Skeletal muscle satellite cell (primary cell): ENCODE measurements around the gene FAM227B.
"Not testable (repeated sequence)": the region's sequence is repeated elsewhere in the genome, so short reads cannot be mapped to it uniquely, and the experiment has no call there.

Source experiments
- H3K27me3 ChIP-seq: 2 replicates; pipeline ENCODE4 v1.7.0; 2013; ENCODE audit warnings: low read length; ENCODE audit not compliant: control insufficient read depth, insufficient read depth
- H3K36me3 ChIP-seq: 2 replicates; pipeline ENCODE4 v1.7.0; 2013; ENCODE audit warnings: mild to moderate bottlenecking, control low read depth, low read length; ENCODE audit not compliant: insufficient read depth
- H3K4me1 ChIP-seq: 2 replicates; pipeline ENCODE4 v1.7.0; 2013; ENCODE audit warnings: low read length; ENCODE audit not compliant: control insufficient read depth, insufficient read depth
- H3K4me2 ChIP-seq: 2 replicates; pipeline ENCODE4 v1.7.0; 2013; ENCODE audit warnings: mild to moderate bottlenecking, low read length
- H3K4me3 ChIP-seq: 2 replicates; pipeline ENCODE4 v1.7.0; 2013; ENCODE audit warnings: low read length
- H3K9ac ChIP-seq: 2 replicates; pipeline ENCODE4 v1.7.0; 2013; ENCODE audit warnings: mild to moderate bottlenecking, low read depth, low read length, moderate library complexity
- H3K9me3 ChIP-seq: replicated peaks from 2 replicates; pipeline ENCODE4 v1.7.0; 2013; ENCODE audit warnings: mild to moderate bottlenecking, control low read depth, low read length

The FAM227B gene

DNA sequence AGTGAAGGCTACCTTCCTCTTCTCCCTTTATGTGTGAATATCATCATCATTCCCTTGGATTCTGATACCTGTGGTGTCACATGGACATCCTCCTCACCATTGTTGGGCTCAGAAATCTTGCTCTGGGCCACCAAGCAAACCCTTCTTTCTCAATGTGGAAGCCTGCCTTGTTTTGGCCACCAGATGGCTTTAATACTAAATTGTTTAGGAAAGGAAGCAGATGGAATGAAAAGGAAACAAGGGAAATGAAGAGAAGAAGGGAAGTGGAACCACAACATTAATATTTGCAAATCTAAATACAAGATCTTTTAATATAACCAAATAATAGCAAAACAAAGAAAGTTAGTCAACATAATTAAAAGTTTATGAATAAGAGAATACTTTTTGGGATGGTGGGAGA is 14.0 kb downstream of the FAM227B start:
- Histone ChIP-seq H3K36me3 (no peaks in the 10 kb centered on the region), H3K9me3 (no peaks in the 10 kb centered on the region), H3K4me2 (no peak overlapping the region), H3K9ac (no peak overlapping the region), H3K4me3 (no peak overlapping the region), H3K4me1 (no peaks in the 10 kb centered on the region), H3K27me3 (no peaks in the 10 kb centered on the region)

DNA sequence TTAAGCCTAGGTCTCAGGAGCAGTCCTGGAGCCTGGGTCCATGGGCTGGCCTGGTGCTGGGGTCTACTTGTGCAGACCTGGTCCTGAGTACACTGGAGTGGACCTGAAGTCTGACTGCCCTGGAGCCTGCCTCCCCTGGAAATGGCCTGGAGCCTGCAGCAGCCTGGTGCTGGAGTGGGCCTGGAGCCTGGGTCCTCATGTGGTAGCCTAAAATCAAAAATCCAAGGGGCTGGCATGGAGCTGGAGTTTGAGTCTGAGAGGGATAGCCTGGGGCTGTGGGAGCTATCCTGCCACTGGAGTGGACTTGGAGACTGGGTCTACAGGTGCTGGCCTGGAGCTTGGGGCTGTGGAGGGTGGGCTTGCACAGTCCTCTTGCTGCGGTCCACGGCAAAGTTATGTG is 15.0 kb downstream of the FAM227B start:
- Histone ChIP-seq H3K9me3 (no peaks in the 10 kb centered on the region), H3K27me3 (no peaks in the 10 kb centered on the region), H3K4me2 (no peak overlapping the region), H3K4me1 (no peaks in the 10 kb centered on the region), H3K9ac (no peak overlapping the region), H3K4me3 (no peak overlapping the region), H3K36me3 (no peaks in the 10 kb centered on the region)

DNA sequence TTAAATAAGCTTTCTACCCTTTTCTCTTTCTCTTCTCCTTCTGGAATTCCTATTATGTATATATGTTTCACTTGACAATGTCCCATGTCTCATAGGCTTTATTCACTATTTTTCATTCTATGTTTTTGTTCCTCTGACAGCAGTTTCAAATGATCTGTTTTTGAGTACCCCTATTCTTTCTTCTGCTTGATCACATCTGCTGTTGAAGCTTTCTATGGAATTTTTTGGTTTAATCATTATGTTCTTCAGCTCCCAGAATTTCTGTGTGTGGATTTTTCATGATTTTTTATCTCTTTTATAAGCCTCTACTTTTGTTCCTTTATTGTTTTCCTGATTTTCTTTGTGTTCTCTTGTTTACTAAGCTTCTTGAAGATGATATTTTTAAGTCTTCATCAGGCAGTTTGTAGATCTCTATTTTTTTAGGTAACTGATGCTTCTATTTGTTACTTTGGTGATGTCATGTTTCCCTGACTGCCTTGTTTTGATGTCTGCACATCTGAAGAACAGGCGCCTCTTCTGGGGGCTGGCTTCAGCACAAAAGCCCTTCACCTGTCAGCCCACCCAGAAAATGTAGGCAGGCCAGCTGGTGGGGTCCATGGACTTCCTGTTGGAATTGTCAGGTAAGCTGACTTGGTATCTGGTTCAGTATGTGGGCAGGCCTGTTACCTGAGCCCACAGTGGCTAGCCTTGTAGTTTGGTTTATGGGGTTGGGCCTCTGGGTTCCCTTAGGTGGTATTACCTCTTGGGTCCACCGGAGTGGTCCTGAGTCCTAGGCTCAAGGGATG is 15.8 kb downstream of the FAM227B start:
- Histone ChIP-seq H3K27me3 (no peaks in the 10 kb centered on the region), H3K4me3 (no peak overlapping the region), H3K9ac (no peak overlapping the region), H3K9me3 (no peaks in the 10 kb centered on the region), H3K4me2 (no peak overlapping the region), H3K36me3 (no peaks in the 10 kb centered on the region), H3K4me1 (no peaks in the 10 kb centered on the region)

DNA sequence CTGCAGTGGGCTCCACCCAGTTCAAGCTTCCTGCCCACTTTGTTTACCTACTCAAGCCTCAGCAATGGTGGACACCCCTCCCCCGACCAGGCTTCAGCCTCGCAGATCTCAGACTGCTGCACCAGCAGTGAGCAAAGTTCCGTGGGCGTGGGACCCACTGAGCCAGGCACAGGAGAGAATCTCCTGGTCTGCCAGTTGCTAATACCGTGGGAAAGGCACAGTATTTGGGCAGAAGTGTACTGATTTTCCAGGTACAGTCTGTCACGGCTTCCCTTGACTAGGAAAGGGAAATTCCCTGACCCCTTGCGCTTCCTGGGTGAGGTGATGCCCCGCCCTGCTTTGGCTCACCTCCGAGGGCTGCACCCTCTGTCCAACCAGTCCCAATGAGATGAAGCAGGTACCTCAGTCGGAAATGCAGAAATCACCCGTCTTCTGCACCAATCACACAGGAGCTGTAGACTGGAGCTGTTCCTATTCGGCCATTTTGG is 27.7 kb downstream of the FAM227B start:
- H3K9ac ChIP-seq, H3K36me3 ChIP-seq, H3K4me2 ChIP-seq, H3K27me3 ChIP-seq, H3K4me3 ChIP-seq, H3K9me3 ChIP-seq, H3K4me1 ChIP-seq: not testable (repeated sequence)

DNA sequence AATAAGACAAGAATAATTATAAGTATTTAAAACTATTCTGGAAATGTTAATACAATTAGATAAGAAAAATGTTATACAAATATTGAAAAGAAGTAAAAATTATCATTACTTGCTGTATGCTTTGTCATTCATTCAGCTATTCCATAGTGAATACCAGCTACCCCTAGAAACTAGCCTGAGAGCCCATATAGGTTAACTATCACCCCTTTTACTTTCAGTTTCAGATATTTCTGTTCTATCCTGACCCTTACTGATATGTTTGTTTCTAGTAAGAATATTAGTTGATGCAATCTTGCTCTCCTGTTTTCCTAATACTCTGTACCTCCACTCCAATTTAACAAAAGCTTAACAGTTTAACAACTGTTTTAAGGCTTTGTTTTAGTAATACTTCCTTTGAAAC is 31.6 kb downstream of the FAM227B start:
- no peaks in the 10 kb centered on the region for H3K27me3 ChIP-seq
- H3K4me3 ChIP-seq = no peak overlapping the region
- H3K9ac ChIP-seq = no peak overlapping the region
- no peaks in the 10 kb centered on the region for H3K36me3 ChIP-seq
- H3K4me1 ChIP-seq = no peaks in the 10 kb centered on the region
- H3K4me2 ChIP-seq = no peak overlapping the region
- no peaks in the 10 kb centered on the region for H3K9me3 ChIP-seq

DNA sequence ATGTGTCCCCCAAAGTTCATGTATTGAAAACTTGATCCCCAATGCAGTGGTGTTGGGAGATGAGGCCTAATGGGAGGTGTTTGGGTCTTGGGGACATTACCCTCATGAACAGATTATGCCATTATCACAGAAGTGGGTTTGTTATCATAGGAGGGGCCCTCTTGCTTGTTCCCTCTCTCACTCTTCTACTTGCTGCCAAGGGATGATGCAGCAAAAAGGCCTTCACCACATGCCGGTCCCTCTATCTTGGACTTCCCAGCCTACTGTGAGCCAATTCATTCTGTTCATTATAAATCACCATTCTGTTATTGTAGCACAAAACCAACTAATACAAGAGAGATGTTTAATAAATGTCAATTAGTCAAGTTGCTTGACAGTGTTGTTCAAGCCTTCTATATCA is 47.2 kb downstream of the FAM227B start:
- Histone ChIP-seq H3K4me1 (no peaks in the 10 kb centered on the region), H3K27me3 (no peaks in the 10 kb centered on the region), H3K4me3 (no peak overlapping the region), H3K9ac (no peak overlapping the region), H3K36me3 (no peaks in the 10 kb centered on the region), H3K4me2 (no peak overlapping the region), H3K9me3 (no peaks in the 10 kb centered on the region)

DNA sequence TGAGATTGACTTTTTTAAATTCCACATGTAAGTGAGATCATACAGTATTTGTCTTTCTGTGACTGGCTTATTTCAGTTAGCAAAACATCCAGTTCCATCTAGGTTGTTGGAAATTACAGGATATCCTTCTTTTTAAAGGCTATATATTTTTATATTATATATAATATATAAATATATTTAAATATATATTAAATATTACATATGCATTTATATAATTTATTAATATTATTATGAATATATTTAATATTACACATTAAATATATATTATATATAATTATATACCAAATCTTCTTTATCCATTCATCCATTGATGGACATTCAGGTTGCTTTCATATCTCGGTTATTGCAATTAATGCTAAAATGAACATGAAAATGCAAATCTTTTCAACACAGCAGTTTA is 49.9 kb downstream of the FAM227B start:
- H3K4me3 ChIP-seq = no peak overlapping the region
- no peaks in the 10 kb centered on the region for H3K9me3 ChIP-seq
- H3K4me1 ChIP-seq = no peaks in the 10 kb centered on the region
- H3K4me2 ChIP-seq = no peak overlapping the region
- H3K36me3 ChIP-seq = no peaks in the 10 kb centered on the region
- no peak overlapping the region for H3K9ac ChIP-seq
- H3K27me3 ChIP-seq = no peaks in the 10 kb centered on the region

DNA sequence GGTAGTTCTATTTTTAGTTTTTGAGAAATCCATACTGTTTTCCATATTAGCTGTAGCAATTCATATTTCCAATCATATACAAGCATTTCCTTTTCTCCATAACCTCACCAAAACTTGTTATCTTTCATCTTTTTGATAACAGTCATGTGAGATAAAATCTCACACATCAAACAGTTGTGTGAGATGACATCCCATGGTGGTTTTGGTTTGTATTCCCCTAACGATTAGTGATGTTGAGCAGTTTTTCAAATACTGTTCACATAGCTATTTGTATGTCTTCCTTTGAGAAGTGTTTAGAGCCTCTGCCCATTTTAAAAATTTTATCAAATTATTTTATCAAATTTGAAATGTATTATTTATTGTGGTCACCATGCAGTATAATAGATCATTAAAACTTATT is 50.4 kb downstream of the FAM227B start:
- Histone ChIP-seq H3K4me3 (no peak overlapping the region), H3K27me3 (no peaks in the 10 kb centered on the region), H3K9ac (no peak overlapping the region), H3K36me3 (no peaks in the 10 kb centered on the region), H3K9me3 (no peaks in the 10 kb centered on the region), H3K4me1 (no peaks in the 10 kb centered on the region), H3K4me2 (no peak overlapping the region)

DNA sequence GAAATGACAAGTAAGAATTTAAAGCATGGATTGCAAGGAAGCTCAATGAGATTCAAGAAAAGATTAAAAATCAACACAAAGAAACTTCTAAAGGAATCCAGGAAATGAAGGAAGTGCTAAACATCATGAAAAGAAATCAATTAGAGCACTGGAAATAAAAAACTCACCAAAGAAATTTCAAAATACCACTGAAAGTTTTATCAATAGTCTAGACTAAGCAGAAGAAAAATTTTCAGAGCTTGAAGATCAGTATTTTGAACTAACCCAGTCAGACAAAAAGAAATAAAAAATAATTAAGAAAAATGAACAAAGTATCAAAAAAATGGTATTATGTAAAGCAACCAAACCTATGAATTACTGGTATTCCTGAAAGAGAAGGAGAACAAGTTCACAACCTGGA is 60.6 kb downstream of the FAM227B start:
- no peak overlapping the region for H3K4me3 ChIP-seq
- H3K27me3 ChIP-seq = no peaks in the 10 kb centered on the region
- no peak overlapping the region for H3K9ac ChIP-seq
- no peaks in the 10 kb centered on the region for H3K9me3 ChIP-seq
- no peak overlapping the region for H3K4me2 ChIP-seq
- no peaks in the 10 kb centered on the region for H3K4me1 ChIP-seq
- H3K36me3 ChIP-seq = no peaks in the 10 kb centered on the region

DNA sequence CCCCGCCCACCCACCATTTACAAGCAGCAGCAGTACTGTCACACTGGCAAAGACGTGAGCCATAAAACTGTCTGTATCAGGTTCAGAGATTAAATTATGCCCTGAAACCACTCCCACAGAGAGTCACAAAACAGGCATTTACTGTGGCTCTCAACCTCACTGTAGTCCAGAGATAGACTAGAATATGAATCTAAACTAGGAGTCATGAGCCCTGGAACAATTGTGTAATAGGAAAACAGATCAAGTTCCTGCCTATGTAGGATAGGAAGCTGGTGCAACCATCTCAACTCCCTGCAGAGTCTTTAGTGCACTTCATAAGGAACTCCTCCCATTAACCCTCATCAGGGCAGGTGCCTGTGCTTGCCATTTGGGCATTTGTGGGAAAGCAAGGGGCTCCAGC is 61.7 kb downstream of the FAM227B start:
- Histone ChIP-seq H3K4me3 (no peak overlapping the region), H3K9me3 (no peaks in the 10 kb centered on the region), H3K36me3 (no peaks in the 10 kb centered on the region), H3K27me3 (no peaks in the 10 kb centered on the region), H3K9ac (no peak overlapping the region), H3K4me1 (no peaks in the 10 kb centered on the region), H3K4me2 (no peak overlapping the region)

DNA sequence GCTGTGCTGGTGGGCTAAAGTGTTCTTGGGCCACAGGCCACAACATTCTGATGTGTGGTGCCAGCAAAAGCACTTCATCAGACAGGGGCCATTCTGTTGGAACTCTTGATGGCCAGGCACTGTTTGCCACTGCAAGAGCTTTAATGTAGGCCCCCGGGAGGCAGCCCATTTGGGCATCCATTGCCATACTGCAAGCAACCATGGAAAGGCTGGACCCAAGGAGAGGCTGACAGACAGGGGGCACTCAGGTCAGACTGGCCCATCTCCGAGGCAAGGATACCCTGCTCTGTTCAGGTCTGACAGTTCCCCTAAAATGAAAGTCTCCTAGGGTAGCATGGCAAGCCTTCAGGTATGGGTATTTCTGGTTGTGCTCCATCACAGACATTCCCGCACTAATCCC is 64.2 kb downstream of the FAM227B start:
- Histone ChIP-seq H3K27me3 (no peaks in the 10 kb centered on the region), H3K4me2 (no peak overlapping the region), H3K9ac (no peak overlapping the region), H3K4me1 (no peaks in the 10 kb centered on the region), H3K36me3 (no peaks in the 10 kb centered on the region), H3K4me3 (no peak overlapping the region), H3K9me3 (no peaks in the 10 kb centered on the region)

DNA sequence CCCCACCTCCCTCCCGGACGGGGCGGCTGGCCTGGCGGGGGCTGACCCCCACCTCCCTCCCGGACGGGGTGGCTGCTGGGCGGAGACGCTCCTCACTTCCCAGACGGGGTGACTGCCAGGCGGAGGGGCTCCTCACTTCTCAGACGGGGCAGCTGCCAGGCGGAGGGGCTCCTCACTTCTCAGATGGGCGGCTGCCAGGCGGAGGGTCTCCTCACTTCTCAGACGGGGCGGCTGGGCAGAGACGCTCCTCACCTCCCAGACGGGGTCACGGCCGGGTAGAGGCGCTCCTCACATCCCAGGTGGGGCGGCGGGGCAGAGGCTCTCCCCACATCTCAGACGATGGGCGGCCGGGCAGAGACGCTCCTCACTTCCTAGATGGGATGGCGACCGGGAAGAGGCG is 70.3 kb downstream of the FAM227B start:
- not testable (repeated sequence) for H3K9me3 ChIP-seq, H3K27me3 ChIP-seq, H3K9ac ChIP-seq, H3K4me2 ChIP-seq, H3K36me3 ChIP-seq, H3K4me3 ChIP-seq, H3K4me1 ChIP-seq
